ENCODE measurements around the gene HSF4.

HSF4 gene

GRCh38 chr16:67208154-67208896 lies 43.8 kb downstream of the HSF4 start:
- FAIRE-seq = no peak
- TF ChIP-seq POLR2A (IDR thresholded peaks at IDR 0.05; ENCODE audit: low read depth, low read length) = no peak
- TF ChIP-seq POLR2AphosphoS5 (IDR thresholded peaks at IDR 0.05; ENCODE audit: low read depth, low read length) = no peak; the same call in 1 of the 2 replicates
- TF ChIP-seq TAF1 (IDR thresholded peaks at IDR 0.05; ENCODE audit: borderline replicate concordance, low read depth, low read length) = no peak
- no peak for DNase-seq (ENCODE audit: insufficient read length)

GRCh38 chr16:67209565-67209964 lies 45.0 kb downstream of the HSF4 start:
- no peak for DNase-seq (ENCODE audit: insufficient read length)
- no peak for FAIRE-seq
- TF ChIP-seq TAF1 (IDR thresholded peaks at IDR 0.05; ENCODE audit: borderline replicate concordance, low read depth, low read length) (no peak), POLR2A (IDR thresholded peaks at IDR 0.05; ENCODE audit: low read depth, low read length) (no peak), POLR2AphosphoS5 (IDR thresholded peaks at IDR 0.05; ENCODE audit: low read depth, low read length) (no peak)

- DNase-seq (ENCODE audit: insufficient read length) (no peak), FAIRE-seq (no peak)
- no peak for TF ChIP-seq TAF1 (IDR thresholded peaks at IDR 0.05; ENCODE audit: borderline replicate concordance, low read depth, low read length)
- no peak for TF ChIP-seq POLR2AphosphoS5 (IDR thresholded peaks at IDR 0.05; ENCODE audit: low read depth, low read length)
- no peak for TF ChIP-seq POLR2A (IDR thresholded peaks at IDR 0.05; ENCODE audit: low read depth, low read length)
Measured at GRCh38 chr16:67210069-67210937, 45.8 kb downstream of the HSF4 start.

- no peak for TF ChIP-seq POLR2A (IDR thresholded peaks at IDR 0.05; ENCODE audit: low read depth, low read length)
- TF ChIP-seq TAF1 (IDR thresholded peaks at IDR 0.05; ENCODE audit: borderline replicate concordance, low read depth, low read length) = no peak
- TF ChIP-seq POLR2AphosphoS5 (IDR thresholded peaks at IDR 0.05; ENCODE audit: low read depth, low read length) = no peak
- FAIRE-seq = no peak
- DNase-seq (ENCODE audit: insufficient read length) = no peak
Measured at GRCh38 chr16:67211674-67212073, 47.1 kb downstream of the HSF4 start.

- no peak for TF ChIP-seq POLR2AphosphoS5 (IDR thresholded peaks at IDR 0.05; ENCODE audit: low read depth, low read length)
- no peak for TF ChIP-seq TAF1 (IDR thresholded peaks at IDR 0.05; ENCODE audit: borderline replicate concordance, low read depth, low read length)
- no peak for TF ChIP-seq POLR2A (IDR thresholded peaks at IDR 0.05; ENCODE audit: low read depth, low read length)
- FAIRE-seq (no peak), DNase-seq (ENCODE audit: insufficient read length) (no peak)
Measured at GRCh38 chr16:67212766-67213165, 48.2 kb downstream of the HSF4 start.

- DNase-seq (ENCODE audit: insufficient read length) (no peak), FAIRE-seq (no peak)
- no peak for TF ChIP-seq POLR2AphosphoS5 (IDR thresholded peaks at IDR 0.05; ENCODE audit: low read depth, low read length)
- no peak for TF ChIP-seq TAF1 (IDR thresholded peaks at IDR 0.05; ENCODE audit: borderline replicate concordance, low read depth, low read length)
- no peak for TF ChIP-seq POLR2A (IDR thresholded peaks at IDR 0.05; ENCODE audit: low read depth, low read length)
Measured at GRCh38 chr16:67213197-67214019, 48.9 kb downstream of the HSF4 start.

GRCh38 chr16:67215706-67216105 lies 51.2 kb downstream of the HSF4 start:
- DNase-seq (ENCODE audit: insufficient read length) (no peak), FAIRE-seq (no peak)
- TF ChIP-seq POLR2AphosphoS5 (IDR thresholded peaks at IDR 0.05; ENCODE audit: low read depth, low read length) = no peak
- TF ChIP-seq POLR2A (IDR thresholded peaks at IDR 0.05; ENCODE audit: low read depth, low read length) = no peak
- no peak for TF ChIP-seq TAF1 (IDR thresholded peaks at IDR 0.05; ENCODE audit: borderline replicate concordance, low read depth, low read length)

- DNase-seq (ENCODE audit: insufficient read length) (no peak), FAIRE-seq (no peak)
- no peak for TF ChIP-seq TAF1 (IDR thresholded peaks at IDR 0.05; ENCODE audit: borderline replicate concordance, low read depth, low read length)
- TF ChIP-seq POLR2A (IDR thresholded peaks at IDR 0.05; ENCODE audit: low read depth, low read length) = no peak
- no peak for TF ChIP-seq POLR2AphosphoS5 (IDR thresholded peaks at IDR 0.05; ENCODE audit: low read depth, low read length)
Measured at GRCh38 chr16:67216612-67217490, 52.3 kb downstream of the HSF4 start.

All from GM12892 (cell line).